8988T (cell line): ENCODE measurements around the gene SCD5.

ENCODE experiments used
- DNase-seq: peaks from one replicate; pipeline ENCODE4 v3.0.0; 2011

Gene SCD5

DNA sequence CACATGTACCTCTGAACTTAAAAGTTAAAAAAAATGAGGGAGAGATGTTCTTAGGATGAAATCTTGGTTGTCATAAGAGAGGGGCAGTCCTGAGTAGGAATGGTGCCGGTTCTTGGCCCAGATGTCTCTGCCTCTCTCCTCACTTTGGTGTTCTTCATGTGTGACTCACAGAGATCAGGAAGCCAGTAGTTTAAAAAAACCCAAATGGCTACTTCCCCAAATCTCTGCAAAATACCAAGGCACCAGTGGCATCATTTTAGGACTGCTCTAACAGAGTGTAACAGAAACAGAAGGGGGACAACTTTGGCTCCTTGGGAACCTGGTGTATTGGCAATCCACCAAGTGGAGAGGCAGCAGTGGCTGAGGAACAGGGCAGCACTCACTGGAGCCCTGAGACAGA, 116.8 kb downstream of the SCD5 start:
- no peak for DNase-seq

DNA sequence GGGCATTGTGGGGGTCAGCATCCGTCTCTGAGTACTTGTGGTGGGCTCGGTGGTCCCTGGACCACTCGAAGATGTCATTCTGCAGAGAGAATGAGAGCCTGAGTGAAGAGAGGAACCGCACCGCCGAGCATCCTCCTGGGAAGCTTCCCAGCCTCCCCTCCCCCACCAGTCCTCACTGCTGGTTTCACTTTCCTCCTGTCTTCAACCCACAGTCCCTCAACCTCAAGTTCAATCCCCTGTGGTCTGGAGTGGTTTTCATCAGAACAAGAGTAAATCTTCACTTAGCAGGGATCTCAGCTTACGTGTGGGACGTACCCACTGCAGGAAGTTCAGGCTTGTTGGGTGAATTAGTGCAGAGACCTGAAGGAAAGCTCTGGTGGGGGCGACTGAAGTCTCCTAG, 117.8 kb downstream of the SCD5 start:
- no peak for DNase-seq

DNA sequence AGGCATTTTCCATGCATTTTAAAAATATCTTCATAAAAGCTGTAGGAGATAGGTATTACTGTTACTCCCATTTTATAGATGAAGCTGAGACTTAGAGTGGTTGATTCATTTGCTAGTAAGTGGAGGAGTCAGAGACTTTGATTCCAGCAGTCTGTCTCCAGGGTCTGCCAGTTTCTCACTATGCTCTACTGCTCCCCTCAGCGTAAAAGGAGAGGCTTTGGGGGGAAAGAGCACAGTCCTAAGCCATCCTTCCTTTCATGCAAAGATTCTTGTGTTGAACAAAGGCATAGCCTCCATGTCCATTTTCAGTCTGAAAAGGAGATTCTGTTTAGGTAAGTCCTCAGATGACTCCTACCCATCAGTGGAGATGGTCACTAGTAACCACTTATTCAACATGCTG, 119.1 kb downstream of the SCD5 start:
- DNase-seq: no peak

DNA sequence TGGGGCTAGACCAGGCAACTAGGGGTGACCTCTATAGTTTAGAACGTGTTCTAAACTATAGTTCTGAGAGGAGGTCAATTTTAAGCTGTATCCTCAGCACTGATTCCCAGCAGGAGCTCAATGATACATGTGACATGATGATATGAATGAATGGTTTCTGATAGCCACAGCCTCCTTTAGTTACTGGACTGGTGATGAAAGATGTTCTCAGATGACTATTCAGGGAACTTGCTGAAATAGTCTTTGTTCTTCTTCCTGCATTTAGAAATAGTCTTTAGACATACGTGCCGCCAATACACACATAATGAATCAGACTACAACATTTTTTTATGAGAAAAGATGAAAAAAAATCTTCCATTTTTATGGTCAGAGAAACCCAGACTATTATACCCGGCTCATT, 120.5 kb downstream of the SCD5 start:
- no peak for DNase-seq

DNA sequence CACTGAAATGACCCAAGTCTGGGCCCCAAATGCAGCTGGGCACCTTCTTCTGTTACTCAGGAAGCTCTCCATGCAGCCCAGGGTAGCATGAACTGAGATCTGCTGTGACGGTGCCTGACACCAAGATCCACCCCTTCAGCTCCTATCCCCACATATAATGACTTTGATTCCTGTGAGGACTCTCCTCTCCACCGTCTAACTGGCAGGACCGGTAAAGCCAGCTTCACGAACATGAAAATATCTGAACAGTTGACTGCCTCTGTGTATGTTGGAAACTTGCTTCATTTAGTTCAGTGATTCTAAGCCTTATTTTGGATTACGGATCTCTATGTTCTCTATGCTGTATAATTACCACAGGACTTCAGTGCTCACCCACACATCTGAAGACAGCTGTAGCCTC, 121.3 kb downstream of the SCD5 start:
- no peak for DNase-seq

DNA sequence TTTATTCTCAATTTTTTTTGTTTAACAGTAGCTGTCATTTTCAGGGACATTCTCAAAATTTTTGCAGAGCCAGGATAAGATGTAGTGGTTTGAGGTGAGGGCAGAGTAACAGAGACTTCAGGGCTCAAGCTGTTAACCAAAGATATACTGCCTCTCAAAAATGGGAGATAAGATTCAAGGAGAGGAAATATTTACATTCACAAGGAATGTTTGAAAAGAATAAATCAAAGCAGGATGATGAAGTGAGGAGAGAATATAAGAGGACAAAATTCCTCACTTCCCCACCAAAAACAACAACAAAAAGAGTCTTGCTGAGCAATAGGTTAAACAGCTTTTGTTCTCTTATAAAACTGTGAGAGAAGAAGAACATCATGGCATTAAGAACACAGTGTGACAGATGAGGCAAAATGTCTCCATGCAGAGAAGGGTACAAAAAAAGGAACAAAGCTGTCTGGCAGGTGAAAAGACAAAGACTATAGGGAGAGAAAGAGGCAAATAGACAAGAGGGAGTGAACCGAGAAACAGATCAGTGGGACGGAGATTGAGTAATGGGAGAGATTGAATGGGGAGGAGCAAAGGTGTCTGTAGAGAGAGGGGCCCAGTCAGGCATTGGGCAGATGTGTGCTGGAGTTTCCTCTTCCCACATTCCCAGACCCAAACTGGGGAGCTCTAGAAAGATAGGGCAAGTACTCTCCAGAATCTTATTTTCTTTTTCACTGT, 130.7 kb downstream of the SCD5 start:
- DNase-seq: no peak

DNA sequence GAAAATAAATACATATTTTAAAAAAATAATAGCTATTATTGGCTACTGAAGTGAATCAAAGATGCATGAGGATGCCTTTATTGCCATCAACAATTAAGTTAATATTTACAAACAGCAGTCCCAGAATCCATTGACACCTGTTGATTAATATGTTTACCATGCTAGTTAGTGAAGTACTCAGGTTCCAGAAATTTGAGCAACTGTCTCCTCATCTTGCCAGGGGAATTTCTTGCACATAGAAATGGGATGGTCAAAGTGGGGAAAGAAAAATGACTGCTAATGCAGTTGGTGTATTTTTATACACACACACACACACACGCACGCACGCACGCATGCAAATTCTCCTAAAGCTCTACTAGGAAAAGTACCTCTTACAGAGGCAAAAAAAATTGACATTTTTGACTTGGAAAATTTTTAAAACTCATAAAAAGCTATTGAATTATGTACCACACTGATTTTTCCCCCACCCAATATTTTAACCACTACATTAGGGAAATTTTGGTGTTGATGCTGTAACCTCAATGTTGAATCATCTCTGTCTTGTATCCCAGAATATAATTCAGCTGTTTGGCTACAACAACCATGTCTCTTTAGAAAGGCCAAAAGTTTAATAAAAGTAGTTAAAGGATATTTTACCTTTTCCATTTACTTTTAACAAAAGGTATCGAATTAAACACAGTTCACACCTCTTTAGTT, 131.5 kb downstream of the SCD5 start:
- DNase-seq: no peak

DNA sequence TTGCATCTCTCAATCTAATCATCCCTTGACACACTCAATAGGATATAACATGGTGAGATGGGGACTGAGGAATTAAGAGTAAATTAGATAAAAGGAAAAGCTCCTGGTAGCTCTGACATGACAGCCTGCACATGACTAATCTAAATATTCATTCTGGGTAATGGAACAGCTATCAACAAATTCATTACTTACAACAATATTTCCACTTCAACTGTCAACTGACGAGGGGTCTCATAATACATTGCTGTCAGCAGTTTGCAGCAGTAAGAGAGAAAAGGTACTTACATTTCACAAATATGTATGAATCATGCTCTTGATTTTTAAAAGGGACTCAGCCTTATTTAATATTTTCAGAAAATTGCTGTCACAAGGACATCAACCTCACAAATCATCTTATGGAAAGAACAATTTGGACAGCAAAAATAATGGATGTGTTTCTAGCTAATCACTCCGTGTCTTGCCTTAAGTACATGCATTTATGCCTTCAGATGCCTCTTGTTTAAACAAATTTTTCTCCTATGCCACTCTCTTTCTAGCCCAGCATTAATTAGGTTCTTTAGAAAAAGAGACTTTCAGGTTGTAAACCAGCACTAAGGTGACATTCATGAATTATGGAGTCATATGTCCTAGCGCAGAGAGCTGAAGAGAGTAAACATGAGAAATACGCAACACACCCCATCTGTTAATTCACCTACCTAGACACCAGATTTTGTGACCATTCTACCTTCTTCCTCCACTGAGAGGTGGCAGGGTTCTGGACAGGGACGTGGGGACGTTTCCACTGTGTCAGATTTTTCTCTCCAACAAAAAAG, 137.2 kb downstream of the SCD5 start:
- DNase-seq: no peak

DNA sequence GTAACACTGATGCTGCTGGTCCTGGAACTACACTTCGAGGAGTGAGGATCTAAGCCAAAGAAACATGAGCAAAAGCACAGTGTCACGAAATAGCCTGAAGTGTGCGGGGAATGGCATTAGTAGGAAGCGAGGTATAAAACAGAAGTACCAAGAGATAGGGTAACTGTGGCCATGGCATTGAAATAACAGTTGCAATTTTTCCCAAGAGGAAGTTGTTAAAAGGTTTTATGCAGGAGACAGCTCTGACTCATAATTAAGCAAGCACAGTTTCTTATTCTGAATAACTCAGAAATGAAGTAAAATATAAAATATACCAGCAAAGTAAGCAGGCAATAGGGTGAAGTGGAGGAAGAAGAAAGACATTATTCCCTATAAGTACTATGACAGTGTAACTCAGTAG, 146.5 kb downstream of the SCD5 start:
- DNase-seq: no peak

DNA sequence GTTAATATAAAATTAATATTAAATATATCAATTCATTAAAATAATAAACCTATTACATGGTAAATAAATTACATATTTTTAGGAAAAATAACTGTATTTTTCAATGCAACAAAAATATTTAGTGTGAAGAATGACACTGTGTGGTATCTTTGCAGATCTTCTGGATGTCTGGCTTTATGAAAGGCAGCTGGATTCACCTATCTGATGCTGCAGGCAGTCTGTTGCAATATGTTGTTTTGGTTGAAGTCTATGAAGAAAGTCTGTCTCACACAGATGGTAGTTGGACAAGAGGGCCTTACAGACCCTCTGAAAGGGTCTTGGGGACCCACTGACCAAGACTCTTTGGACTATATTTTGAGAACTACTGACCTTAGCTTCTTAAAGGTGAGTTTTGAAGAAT, 147.7 kb downstream of the SCD5 start:
- no peak for DNase-seq

DNA sequence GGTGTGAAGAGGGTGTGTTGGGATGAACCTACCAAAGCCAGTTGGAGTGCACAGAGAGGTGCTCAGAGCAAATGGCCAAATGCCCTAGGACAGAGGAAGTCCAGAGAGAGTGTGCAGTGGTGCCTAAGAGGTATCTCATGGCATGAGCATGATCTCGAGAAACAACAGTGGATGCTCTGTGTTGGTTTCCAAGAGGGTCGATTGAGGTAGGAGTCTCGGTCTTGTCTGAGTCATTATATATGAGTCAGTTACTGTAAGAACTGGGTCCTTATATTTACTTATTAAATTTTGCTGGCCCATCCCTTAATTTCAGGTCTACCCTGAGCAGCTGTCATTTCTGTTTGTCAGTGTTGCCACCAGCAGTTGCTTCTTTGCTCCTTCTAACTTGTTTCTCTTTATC, 150.2 kb downstream of the SCD5 start:
- no peak for DNase-seq

DNA sequence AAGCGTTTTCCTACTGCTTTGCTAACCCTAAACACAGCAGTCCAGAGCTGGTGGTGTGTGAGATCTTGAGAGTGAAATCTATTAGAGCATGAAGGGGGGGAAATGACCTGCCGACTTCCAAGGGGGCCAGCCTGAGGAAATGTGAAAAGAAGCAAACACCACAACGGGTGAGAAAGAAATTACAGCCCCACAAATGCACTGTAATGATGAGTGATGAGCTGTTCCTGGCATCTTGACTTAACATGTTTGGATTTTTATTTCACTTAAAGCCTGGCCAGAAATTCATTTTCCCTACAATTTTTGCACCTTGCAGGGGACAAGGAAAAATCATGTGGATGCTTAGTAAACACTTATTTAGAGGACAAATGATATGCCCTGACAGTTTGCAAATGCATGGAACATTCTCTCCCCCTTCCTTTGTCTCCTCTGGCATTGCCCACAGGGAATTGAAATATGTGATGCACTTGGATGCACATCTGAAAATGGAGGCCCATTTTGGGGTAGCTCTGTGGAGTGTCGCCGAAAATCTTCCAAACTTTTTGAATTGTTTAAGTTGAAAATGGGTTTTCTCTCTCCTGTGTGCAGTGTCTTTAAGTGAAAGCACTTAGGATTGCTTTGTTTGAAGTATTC, 152.5 kb downstream of the SCD5 start:
- no peak for DNase-seq

DNA sequence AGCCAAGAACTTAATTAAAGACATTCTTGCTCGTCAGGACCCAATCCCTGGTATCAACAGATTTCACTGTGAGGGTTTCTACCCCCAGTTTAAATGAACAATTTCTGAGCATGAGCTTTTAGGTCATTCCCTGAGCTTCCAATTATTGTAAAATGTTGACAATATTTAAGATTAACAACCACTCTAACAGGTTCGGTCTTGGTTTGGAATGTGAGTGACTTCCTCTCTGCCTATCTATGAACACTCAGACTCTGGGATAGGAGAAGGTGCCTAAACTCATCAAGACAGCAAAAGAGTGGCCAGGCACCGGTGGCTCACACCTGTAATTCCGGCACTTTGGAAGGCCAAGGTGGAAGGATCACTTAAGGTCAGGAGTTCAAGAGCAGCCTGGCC, 153.9 kb downstream of the SCD5 start:
- DNase-seq: no peak

DNA sequence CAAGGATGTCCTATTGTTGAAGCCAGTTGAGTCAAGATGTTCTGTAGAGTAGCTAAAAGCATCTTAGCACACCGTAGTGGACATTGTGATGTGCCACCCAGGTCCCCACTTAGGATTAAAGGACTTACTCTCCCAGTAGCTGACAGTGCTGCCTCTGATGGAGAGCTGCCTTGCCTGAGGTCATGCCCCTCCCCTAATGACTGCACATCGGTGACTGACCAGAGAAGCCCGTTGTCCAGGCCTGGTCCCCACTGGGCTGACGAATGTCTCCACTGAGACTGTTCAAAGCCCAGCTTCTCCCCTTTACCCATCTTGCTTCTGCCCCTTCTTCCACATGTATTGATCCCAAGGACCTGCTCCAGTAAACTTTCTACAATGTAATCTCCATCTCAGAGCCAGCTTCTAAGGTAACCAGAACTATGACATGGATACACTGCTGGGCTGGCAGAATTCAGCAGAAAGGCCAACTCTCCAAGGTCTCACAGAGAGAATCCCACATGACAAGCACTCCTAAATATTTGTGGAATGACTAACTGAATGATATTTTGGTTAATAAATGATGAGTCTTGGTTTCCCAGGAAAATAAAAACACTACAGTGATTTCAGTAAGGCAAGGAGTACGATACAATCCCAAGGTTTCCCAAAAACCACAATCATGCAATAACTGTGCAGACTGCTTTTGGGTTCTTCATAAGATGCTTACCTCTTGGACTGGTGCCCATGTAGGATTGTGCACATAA, 154.4 kb downstream of the SCD5 start:
- no peak for DNase-seq

DNA sequence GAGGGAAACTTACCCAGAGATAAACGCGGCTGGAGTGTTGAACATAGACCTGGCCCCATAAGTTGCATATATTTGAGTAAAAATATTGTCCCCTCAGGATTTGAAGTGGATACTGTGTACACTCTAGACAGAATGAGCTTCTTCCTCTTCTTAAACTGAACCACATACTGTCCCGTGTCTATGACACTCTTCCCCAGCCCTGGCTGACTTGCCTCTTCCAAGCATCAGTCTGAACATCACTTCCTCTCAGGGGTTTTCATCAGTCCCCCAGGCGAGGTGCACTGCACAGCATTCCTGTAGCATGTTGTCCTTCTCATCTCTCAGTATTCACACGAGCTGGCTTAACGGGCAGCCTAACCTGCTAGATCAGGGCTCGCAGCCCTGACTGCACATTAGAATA, 156.3 kb downstream of the SCD5 start:
- no peak for DNase-seq

DNA sequence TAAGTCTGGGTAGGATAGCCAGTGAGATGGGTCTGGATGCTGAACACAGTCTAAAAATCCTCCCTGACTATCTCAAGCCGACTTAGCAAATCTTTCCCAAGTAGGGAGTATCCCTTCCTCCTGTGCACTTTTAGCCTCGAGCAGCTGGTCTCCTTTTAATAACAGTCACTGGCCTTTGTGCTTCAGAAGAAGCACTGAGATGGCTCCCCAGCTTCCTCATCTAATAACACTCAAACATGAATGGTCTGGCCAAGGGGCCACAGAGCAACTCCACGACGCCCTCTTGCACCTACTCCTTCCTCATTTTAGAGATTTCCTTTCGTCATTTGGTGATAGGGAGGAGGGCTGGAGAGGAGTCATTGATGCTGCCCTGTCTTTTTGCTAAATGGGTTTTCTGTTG, 158.1 kb downstream of the SCD5 start:
- no peak for DNase-seq

DNA sequence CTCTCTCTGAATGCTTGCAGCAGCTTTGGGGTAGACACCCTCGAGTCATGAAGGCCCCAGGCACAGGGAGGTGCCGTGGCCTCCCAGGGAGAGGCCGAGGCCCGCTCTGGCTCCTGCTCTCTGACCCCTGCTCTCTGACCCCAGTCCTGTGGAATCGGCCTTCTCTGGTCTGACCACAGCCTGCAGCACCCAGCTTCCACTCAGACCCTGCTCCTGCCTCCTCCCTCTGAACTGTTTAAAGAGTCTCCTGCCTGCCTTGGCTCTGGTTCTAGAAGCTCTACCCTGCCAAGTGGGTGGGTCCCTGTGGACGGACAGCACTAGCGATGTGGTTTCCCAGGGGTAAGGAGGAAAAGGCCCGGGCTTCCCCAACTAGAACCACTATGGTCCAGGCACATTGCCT, 158.6 kb downstream of the SCD5 start:
- no peak for DNase-seq

DNA sequence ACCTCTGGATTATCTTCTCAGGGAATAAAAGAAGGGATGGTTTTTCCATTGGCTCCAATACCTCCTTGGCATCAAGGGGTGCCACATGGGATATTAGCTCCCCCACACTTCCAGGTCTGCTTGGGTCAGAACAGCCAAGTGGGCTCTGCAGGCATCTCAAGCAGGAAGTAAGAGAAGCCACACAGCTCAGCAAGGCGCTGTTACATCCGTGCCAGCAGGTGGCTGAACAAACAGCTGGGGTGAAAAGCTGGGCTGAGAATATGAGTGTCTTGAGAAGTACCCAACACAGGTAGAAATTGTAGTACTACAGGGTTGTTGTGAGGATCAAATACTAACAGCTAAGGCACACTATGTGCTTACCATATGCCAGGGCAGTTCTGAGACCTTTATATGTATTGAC, 160.1 kb downstream of the SCD5 start:
- DNase-seq: no peak

DNA sequence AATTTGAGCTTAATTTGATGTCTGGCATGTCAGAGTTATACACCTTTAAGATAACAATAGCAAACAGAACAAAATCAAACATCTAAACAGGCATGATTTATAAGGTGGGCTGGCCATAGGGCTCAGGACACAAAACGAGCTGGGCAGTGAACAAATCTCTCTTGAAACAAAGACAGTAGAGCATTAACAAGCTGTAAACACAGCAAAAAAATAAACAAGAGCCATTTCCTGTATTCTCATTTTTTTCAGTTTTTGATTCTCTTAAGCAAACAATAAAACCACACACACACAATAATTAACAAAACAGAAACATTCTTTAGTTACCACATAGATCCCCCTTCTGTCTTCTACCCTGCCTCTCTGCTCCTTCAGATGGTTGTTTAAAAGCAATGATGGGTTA, 168.5 kb downstream of the SCD5 start:
- DNase-seq: no peak

DNA sequence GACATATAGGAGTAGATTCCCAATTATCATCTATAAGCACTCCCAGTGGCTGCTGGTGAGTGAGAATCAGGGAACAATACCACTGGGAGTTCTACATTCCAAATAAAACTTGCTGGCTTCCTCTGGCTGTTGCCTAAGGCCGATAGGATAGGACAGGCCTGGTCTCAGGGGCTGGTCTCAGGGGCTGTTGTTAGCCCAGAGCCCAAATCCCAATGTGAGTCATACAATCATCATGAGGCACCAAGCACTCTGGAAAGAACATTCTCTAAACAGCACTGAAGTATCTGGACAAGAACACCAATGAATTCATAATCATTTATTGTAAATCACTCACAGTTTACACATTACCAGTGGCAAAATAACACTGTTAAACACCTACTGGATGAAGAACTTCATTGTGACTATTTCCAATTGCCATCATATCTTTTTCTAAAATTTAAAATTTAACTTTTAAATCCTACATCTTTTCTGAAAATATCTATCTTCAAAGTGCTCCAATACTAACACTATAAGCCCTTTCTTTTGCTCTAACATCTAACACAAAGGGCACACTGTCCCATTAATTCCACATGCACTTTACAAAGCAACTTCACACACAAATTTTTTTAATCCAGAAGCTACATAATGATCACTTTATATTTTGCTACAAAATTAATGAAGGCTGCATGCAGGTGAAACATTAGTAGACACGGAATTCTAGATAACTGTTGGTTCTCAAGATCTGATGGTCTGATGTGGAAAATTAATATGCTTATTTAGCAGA, 169.2 kb downstream of the SCD5 start:
- no peak for DNase-seq

DNA sequence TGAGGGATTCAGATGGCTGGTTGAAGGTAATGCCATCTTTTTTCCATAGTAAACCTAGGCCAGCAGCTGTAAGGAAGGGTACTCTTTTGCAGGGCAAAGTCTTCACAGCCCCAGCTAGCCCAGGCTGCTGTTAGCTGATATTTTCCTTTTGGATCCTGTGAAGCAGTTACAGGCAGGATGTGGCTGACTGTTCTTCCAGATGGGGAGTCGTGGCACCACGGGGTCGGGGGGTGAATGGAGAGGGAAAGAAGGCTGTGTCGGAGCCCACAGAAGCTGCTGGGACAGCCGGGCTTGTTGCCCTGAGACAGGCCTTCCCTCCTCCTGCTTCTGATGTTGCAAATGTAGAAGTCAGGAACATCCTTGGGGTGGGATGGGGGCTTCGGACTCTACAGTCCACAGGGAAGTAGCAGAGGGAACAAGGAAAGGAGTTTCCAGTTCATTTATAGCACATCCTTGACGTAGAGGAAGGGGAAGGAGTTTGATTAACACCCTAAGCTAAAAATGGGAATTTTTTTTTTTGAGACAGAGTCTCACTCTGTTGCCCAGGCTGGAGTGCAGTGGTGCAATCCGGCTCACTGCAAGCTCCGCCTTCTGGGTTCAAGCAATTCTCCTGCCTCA, 172.2 kb downstream of the SCD5 start:
- DNase-seq: no peak

DNA sequence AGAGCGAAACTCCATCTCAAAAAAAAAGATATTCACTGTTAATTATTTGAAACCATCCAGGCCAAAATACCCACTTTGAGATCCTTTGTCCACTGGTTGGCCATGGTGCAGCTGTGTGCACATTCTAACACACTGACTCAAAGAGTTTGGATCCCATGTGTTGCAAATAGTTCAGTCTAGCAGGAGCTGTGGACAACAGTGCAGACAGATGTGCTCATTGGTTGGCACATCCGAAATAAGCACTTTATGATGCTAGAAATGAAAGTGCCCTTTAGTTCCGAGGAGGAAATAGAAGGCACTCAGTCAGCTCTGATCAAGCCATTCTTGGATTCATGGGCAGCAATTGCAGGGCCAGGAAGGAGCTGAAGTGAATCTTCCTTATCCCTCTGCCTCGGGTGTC, 173.8 kb downstream of the SCD5 start:
- no peak for DNase-seq
